ENCODE results near the gene TRPV5. TPM values are rescaled to one million over a fixed set of nuclear protein-coding genes. Genes with fewer than 3 reads are reported as not detected.

The TRPV5 gene
- total RNA-seq, 2 experiments from 2014 or later, result not detected

- no peak for DNase-seq
Measured at GRCh38 chr7:142884286-142884640, 49.3 kb downstream of the TRPV5 start.

GRCh38 chr7:142883571-142884285, 49.8 kb downstream of the TRPV5 start:
- ATAC-seq, result no peak
- no peaks in the 10 kb centered on the region for H3K9me3 Mint-ChIP-seq (ENCODE audit: low read depth)
- no peaks in the 10 kb centered on the region for H3K36me3 Mint-ChIP-seq
- DNase-seq, result no peak
- H3K4me1 Mint-ChIP-seq, result no peaks in the 10 kb centered on the region
- H3K4me3 Mint-ChIP-seq, result no peak overlapping the region
- CTCF ChIA-PET, result no interaction called here
- peaks cover 13% of the 10 kb centered on the region for H3K27me3 Mint-ChIP-seq
- H3K27ac Mint-ChIP-seq, result no peak overlapping the region

More at GRCh38 chr7:142884286-142884640, 49.3 kb downstream of the TRPV5 start:
- CTCF ChIA-PET, result no interaction called here
- ATAC-seq, result no peak
- Mint-ChIP-seq H3K9me3 (ENCODE audit: low read depth) (no peaks in the 10 kb centered on the region), H3K36me3 (no peaks in the 10 kb centered on the region), H3K4me1 (no peaks in the 10 kb centered on the region), H3K4me3 (no peak overlapping the region), H3K27me3 (peaks cover 10% of the 10 kb centered on the region), H3K27ac (no peak overlapping the region)

GRCh38 chr7:142883145-142883544, 50.4 kb downstream of the TRPV5 start:
- peaks cover 13% of the 10 kb centered on the region for H3K27me3 Mint-ChIP-seq
- CTCF ChIA-PET, result no interaction called here
- no peaks in the 10 kb centered on the region for H3K4me1 Mint-ChIP-seq
- no peak overlapping the region for H3K4me3 Mint-ChIP-seq
- peak; percentile 37 for DNase-seq
- no peak for ATAC-seq
- H3K9me3 Mint-ChIP-seq (ENCODE audit: low read depth), result no peaks in the 10 kb centered on the region
- H3K27ac Mint-ChIP-seq, result no peak overlapping the region
- no peaks in the 10 kb centered on the region for H3K36me3 Mint-ChIP-seq

GRCh38 chr7:142882338-142882678, 51.2 kb downstream of the TRPV5 start:
- peak; percentile 33 for DNase-seq
- Mint-ChIP-seq H3K36me3 (no peaks in the 10 kb centered on the region), H3K4me1 (no peaks in the 10 kb centered on the region), H3K27ac (no peak overlapping the region), H3K27me3 (peaks cover 13% of the 10 kb centered on the region), H3K9me3 (ENCODE audit: low read depth) (no peaks in the 10 kb centered on the region), H3K4me3 (no peak overlapping the region)
- CTCF ChIA-PET, result interaction anchor here (1.0 to 3.8 kb wide), 4 partner anchors 9 to 121 kb away, joined by 3 to 25 read pairs (median 4); no protein-coding TSS in a partner anchor
- ATAC-seq, result no peak

- no peak overlapping the region for H3K4me3 Mint-ChIP-seq
- H3K27me3 Mint-ChIP-seq, result peaks cover 13% of the 10 kb centered on the region
- H3K27ac Mint-ChIP-seq, result no peak overlapping the region
- no peaks in the 10 kb centered on the region for H3K9me3 Mint-ChIP-seq (ENCODE audit: low read depth)
- DNase-seq (peak; percentile 29), ATAC-seq (no peak)
- no peaks in the 10 kb centered on the region for H3K36me3 Mint-ChIP-seq
- CTCF ChIA-PET, result interaction anchor here (0.9 to 3.8 kb wide), 21 partner anchors 8 to 558 kb away, joined by 3 to 25 read pairs (median 3); no protein-coding TSS in a partner anchor
- no peaks in the 10 kb centered on the region for H3K4me1 Mint-ChIP-seq
Measured at GRCh38 chr7:142881586-142882337, 51.8 kb downstream of the TRPV5 start.

- no peaks in the 10 kb centered on the region for H3K36me3 Mint-ChIP-seq
- ATAC-seq, result peak; percentile 79
- no peak overlapping the region for H3K27ac Mint-ChIP-seq
- H3K4me3 Mint-ChIP-seq, result no peak overlapping the region
- H3K9me3 Mint-ChIP-seq (ENCODE audit: low read depth), result no peaks in the 10 kb centered on the region
- H3K4me1 Mint-ChIP-seq, result no peaks in the 10 kb centered on the region
- peaks cover 13% of the 10 kb centered on the region for H3K27me3 Mint-ChIP-seq
- peak; percentile 59 for DNase-seq
- CTCF ChIA-PET, result interaction anchor here (0.8 to 3.8 kb wide), 24 partner anchors 8 to 578 kb away, joined by 3 to 25 read pairs (median 3); no protein-coding TSS in a partner anchor
Measured at GRCh38 chr7:142880876-142881505, 52.6 kb downstream of the TRPV5 start.

GRCh38 chr7:142879060-142879459, 54.5 kb downstream of the TRPV5 start:
- DNase-seq, result no peak
- Mint-ChIP-seq H3K9me3 (ENCODE audit: low read depth) (no peaks in the 10 kb centered on the region), H3K36me3 (no peaks in the 10 kb centered on the region), H3K4me3 (no peak overlapping the region), H3K27me3 (peaks cover 13% of the 10 kb centered on the region), H3K4me1 (no peaks in the 10 kb centered on the region), H3K27ac (no peak overlapping the region)
- ATAC-seq, result no peak
- CTCF ChIA-PET, result interaction anchor here (1.1 to 3.8 kb wide), 5 partner anchors 25 to 336 kb away, joined by 3 to 25 read pairs (median 8); partner anchors contain the start of gene EPHB6

GRCh38 chr7:142878315-142878714, 55.2 kb downstream of the TRPV5 start:
- ATAC-seq (no peak), DNase-seq (no peak)
- Mint-ChIP-seq H3K4me1 (no peaks in the 10 kb centered on the region), H3K27ac (no peak overlapping the region), H3K9me3 (ENCODE audit: low read depth) (no peaks in the 10 kb centered on the region), H3K36me3 (no peaks in the 10 kb centered on the region), H3K4me3 (no peak overlapping the region), H3K27me3 (peaks cover 10% of the 10 kb centered on the region)
- CTCF ChIA-PET, result interaction anchor here (1.4 kb wide), 1 partner anchor 24 kb away, joined by 4 read pairs; the partner anchor contains the start of gene EPHB6

GRCh38 chr7:142876991-142877910, 56.3 kb downstream of the TRPV5 start:
- Mint-ChIP-seq H3K4me3 (no peak overlapping the region), H3K9me3 (ENCODE audit: low read depth) (no peaks in the 10 kb centered on the region), H3K36me3 (no peaks in the 10 kb centered on the region), H3K27ac (no peak overlapping the region), H3K4me1 (no peaks in the 10 kb centered on the region), H3K27me3 (peaks cover 10% of the 10 kb centered on the region)
- ATAC-seq (no peak), DNase-seq (no peak)
- CTCF ChIA-PET, result no interaction called here

- Mint-ChIP-seq H3K27ac (no peak overlapping the region), H3K4me3 (no peak overlapping the region), H3K27me3 (peaks cover 10% of the 10 kb centered on the region), H3K36me3 (no peaks in the 10 kb centered on the region), H3K4me1 (no peaks in the 10 kb centered on the region), H3K9me3 (ENCODE audit: low read depth) (no peaks in the 10 kb centered on the region)
- CTCF ChIA-PET, result no interaction called here
- ATAC-seq (no peak), DNase-seq (no peak)
Measured at GRCh38 chr7:142876236-142876960, 57.1 kb downstream of the TRPV5 start.

GRCh38 chr7:142875456-142875855, 58.1 kb downstream of the TRPV5 start:
- Mint-ChIP-seq H3K4me3 (no peak overlapping the region), H3K27ac (no peak overlapping the region), H3K27me3 (peaks cover 6% of the 10 kb centered on the region), H3K9me3 (ENCODE audit: low read depth) (no peaks in the 10 kb centered on the region), H3K36me3 (no peaks in the 10 kb centered on the region), H3K4me1 (no peaks in the 10 kb centered on the region)
- no peak for ATAC-seq
- CTCF ChIA-PET, result no interaction called here
- DNase-seq, result no peak

- Mint-ChIP-seq H3K9me3 (ENCODE audit: low read depth) (no peaks in the 10 kb centered on the region), H3K36me3 (no peaks in the 10 kb centered on the region), H3K4me3 (no peak overlapping the region), H3K27me3 (peaks cover 4% of the 10 kb centered on the region), H3K4me1 (no peaks in the 10 kb centered on the region), H3K27ac (no peak overlapping the region)
- CTCF ChIA-PET, result interaction anchor here (3.6 kb wide), 1 partner anchor 20 kb away, joined by 21 read pairs; the partner anchor contains the start of gene EPHB6
- ATAC-seq (no peak), DNase-seq (no peak)
Measured at GRCh38 chr7:142874837-142875236, 58.7 kb downstream of the TRPV5 start.
